ENCODE data around the gene OR4F15. TPM values are rescaled to one million over a fixed set of nuclear protein-coding genes. Genes with fewer than 3 reads are reported as not detected.

Gene OR4F15
- total and polyA plus RNA-seq, 2 donors (not counting 3 experiments of a cell fraction or from before 2014, with no cell fraction given): not detected

DNA sequence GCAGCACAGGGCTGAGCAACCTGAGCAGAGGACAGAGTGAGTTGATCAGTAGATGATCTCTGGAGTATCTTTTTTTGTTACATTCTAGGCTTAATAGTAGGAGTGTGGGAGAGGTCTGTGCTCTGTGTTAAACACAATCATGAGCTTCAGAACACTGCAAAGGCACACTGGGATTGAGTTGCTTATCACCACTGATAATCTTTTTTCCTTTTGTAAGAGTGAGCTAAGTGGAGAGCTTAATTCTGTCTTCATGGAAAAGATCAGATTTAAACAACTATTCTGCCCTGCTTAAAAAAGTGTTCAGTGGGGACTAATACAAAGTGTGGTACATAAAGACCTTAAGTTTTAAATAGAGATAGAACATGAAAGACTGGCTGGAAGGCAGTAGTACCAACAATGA is 7.6 kb upstream of the OR4F15 start:
- no peaks in the 10 kb centered on the region for H3K27me3 ChIP-seq (ENCODE audit: control insufficient read depth in 2 of 2, insufficient read depth in 2 of 2, low read length in 2 of 2)
- H3K4me3 ChIP-seq (replicated peaks in 1 of 3; ENCODE audit: insufficient read depth in 1 of 3, low read depth in 1 of 3, low read length in 3 of 3): no peak overlapping the region
- no peak overlapping the region for H3K9ac ChIP-seq (replicated peaks; ENCODE audit: extremely low read depth, insufficient read depth, low read length)
- TF ChIP-seq GATA2 (IDR thresholded peaks at IDR 0.05; ENCODE audit: insufficient read depth, insufficient read length, low read depth, low read length) (no peak), POLR2A (IDR thresholded peaks at IDR 0.05; ENCODE audit: low read depth, low read length) (no peak), FOS (IDR thresholded peaks at IDR 0.05; ENCODE audit: borderline replicate concordance, insufficient read depth, low read length) (no peak), POLR2AphosphoS5 (IDR thresholded peaks at IDR 0.05; ENCODE audit: insufficient read depth, low read depth, low read length) (no peak), JUN (IDR thresholded peaks at IDR 0.05; ENCODE audit: borderline replicate concordance, insufficient read depth, insufficient read length, low read depth) (no peak), MYC (IDR thresholded peaks at IDR 0.05; ENCODE audit: low read depth, low read length) (no peak), EZH2 (IDR thresholded peaks at IDR 0.05; ENCODE audit: borderline replicate concordance, low read depth, low read length, severe bottlenecking) (no peak)
- TF ChIP-seq, protein P1, sequence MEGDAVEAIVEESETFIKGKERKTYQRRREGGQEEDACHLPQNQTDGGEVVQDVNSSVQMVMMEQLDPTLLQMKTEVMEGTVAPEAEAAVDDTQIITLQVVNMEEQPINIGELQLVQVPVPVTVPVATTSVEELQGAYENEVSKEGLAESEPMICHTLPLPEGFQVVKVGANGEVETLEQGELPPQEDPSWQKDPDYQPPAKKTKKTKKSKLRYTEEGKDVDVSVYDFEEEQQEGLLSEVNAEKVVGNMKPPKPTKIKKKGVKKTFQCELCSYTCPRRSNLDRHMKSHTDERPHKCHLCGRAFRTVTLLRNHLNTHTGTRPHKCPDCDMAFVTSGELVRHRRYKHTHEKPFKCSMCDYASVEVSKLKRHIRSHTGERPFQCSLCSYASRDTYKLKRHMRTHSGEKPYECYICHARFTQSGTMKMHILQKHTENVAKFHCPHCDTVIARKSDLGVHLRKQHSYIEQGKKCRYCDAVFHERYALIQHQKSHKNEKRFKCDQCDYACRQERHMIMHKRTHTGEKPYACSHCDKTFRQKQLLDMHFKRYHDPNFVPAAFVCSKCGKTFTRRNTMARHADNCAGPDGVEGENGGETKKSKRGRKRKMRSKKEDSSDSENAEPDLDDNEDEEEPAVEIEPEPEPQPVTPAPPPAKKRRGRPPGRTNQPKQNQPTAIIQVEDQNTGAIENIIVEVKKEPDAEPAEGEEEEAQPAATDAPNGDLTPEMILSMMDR (IDR thresholded peaks at IDR 0.05; ENCODE audit: extremely low read depth in 1 of 2, insufficient read depth in 1 of 2, low read depth in 1 of 2, low read length in 2 of 2): no peak
- TF ChIP-seq, protein P2, sequence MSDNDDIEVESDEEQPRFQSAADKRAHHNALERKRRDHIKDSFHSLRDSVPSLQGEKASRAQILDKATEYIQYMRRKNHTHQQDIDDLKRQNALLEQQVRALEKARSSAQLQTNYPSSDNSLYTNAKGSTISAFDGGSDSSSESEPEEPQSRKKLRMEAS (IDR thresholded peaks at IDR 0.05; ENCODE audit: insufficient read depth, insufficient read length): no peak
- H4K20me1 ChIP-seq (replicated peaks; ENCODE audit: control insufficient read depth, extremely low read depth, insufficient read depth, low read length): no peaks in the 10 kb centered on the region
- no peak overlapping the region for H3K4me2 ChIP-seq (ENCODE audit: insufficient read depth, low read length)
- H3K9me1 ChIP-seq (replicated peaks; ENCODE audit: control insufficient read depth, extremely low read depth, insufficient read depth, low read length): no peaks in the 10 kb centered on the region
- no peak overlapping the region for H3K27ac ChIP-seq (ENCODE audit: insufficient read depth, low read depth, low read length)
- CTCF ChIA-PET: no interaction called here
- no peaks in the 10 kb centered on the region for H3K4me1 ChIP-seq (ENCODE audit: control insufficient read depth, extremely low read depth, insufficient read depth, low read length)
- dilution Hi-C loops (cut with MboI; ENCODE audit: extremely low pct_ligation_motif_present, low sequenced_read_pairs) (no loop called here), intact Hi-C loops (cut with micrococcal nuclease) (no loop called here)
- H2AFZ ChIP-seq (ENCODE audit: low read depth, low read length): no peak overlapping the region
- FAIRE-seq (no peak), DNase-seq (ENCODE audit: low read depth, low spot score) (no peak)
- no TSS peak for BruUV-seq (replicated peaks)
- POLR2A ChIA-PET: no interaction called here
- no peaks in the 10 kb centered on the region for H3K36me3 ChIP-seq (ENCODE audit: control insufficient read depth in 2 of 2, extremely low read depth in 1 of 2, insufficient read depth in 2 of 2, low read length in 2 of 2)
- no peaks in the 10 kb centered on the region for H3K9me3 ChIP-seq (replicated peaks; ENCODE audit: control insufficient read depth, insufficient read depth, low read length)
- no peaks in the 10 kb centered on the region for H3K79me2 ChIP-seq (ENCODE audit: control insufficient read depth, insufficient read depth, low read length)
